GM19452 (cell line): Measurements from ENCODE around the gene ACKR4.
"Not testable (repeated sequence)": the region's sequence is repeated elsewhere in the genome, so short reads cannot be mapped to it uniquely, and the experiment has no call there.

Experiments used
- ATAC-seq: cut with Tn5 transposase; IDR thresholded peaks from one replicate; pipeline ENCODE4 v1.9.1; 2021; ENCODE audit not compliant: unreplicated experiment

Gene ACKR4

DNA sequence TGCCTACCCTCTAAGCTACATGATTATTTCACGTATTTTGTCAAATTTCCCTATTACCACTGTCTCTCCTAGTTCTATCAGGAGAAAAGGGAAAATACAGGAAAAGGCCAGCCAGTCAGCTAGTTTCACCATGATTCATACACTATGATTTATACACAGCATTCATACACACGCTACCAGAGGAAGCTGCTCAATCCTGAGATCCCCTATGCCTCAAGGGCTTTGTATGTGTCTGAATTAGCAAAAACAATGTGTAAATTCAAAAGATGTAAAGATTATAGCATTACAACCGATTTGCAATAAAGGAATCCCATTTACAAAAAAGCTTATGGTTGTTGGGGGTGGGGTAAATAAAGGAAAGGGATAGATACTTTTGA is 3.1 kb upstream of the ACKR4 start:
- ATAC-seq, result no peak

DNA sequence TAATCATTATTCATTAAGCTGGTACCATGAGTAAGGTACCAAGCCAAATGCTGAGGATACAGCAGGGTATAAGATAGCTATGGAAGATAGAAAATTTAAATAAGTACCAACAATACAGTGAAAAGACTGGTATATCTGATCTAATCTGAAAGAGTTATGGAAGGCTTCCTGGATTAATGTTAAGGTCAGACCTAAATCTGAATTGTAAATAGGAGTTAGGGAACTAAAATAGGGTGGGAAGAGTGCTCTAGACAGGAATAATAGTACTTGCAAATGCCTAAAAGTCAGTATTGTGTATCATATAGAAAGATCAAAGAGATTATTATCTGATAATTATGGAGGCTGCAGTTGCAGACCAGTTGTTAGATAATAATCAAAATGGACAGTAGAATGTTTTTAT is 2.6 kb upstream of the ACKR4 start:
- no peak for ATAC-seq

GRCh38 chr3:132595014-132595413 is 2.1 kb upstream of the ACKR4 start:
- no peak for ATAC-seq

DNA sequence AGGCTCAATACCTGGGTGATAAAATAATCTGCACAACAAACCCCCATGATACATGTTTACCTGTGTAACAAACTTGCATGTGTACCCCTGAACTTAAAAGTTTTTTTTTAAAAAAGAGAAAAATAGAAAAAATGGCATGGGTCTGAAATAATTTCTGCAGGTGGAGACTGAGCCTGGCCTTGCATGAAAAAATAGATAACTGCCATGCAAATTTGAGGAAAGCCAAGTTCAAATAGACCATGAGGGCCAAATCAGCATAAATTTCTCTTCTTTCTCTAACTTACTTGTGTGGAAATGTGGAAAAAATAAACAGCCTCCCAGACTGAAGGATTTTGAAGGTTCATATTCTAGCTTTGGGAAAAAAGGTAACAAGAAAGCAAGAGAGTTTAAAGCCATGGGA is 744 bp upstream of the ACKR4 start:
- ATAC-seq, result no peak

GRCh38 chr3:132597660-132598059 is 590 bp downstream of the ACKR4 start:
- no peak for ATAC-seq

DNA sequence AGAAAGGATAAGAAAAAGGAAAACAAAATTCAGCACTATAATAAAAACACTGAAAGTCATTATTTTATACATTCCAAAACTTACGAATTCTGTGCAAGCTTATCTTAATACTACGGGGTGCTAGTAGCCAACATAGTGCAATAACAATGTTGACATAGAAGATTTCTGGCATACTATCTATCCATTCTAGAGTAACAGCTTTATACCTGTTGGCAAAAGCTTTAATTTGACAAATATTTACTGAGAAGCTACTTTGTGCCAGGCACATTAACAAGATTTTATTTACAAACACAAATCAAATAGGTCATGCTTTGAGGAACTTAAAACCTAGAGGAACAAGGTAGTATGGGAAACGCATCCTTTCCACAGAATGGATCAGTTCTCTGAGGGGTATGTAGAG is 1.1 kb downstream of the ACKR4 start:
- ATAC-seq, result no peak

DNA sequence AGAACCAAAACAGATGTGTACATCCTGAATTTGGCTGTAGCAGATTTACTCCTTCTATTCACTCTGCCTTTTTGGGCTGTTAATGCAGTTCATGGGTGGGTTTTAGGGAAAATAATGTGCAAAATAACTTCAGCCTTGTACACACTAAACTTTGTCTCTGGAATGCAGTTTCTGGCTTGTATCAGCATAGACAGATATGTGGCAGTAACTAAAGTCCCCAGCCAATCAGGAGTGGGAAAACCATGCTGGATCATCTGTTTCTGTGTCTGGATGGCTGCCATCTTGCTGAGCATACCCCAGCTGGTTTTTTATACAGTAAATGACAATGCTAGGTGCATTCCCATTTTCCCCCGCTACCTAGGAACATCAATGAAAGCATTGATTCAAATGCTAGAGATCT is 3.5 kb downstream of the ACKR4 start:
- ATAC-seq, result not testable (repeated sequence)

DNA sequence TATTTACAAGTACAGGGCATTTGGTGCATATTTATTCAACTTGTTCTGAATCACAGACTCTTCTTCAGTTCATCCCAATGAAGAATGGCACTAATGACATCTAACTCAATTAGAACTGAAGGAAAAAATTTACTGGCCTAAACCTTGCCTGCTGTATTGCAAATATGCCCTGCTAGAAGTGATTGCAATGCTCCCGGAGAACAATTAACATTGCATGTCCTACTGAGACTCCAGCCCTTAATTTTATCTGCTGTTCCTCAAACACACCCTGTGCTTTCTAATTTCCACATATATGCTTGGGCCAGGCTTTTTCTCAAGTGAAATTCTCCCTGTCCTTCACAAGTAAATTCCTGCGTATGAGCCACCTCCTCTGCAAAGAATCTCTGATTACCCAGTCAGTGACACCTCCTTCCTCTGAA is 8.3 kb downstream of the ACKR4 start:
- no peak for ATAC-seq

- ATAC-seq, result no peak
Measured at GRCh38 chr3:132606085-132606484, 9.0 kb downstream of the ACKR4 start.

GRCh38 chr3:132606620-132607019 is 9.6 kb downstream of the ACKR4 start:
- not testable (repeated sequence) for ATAC-seq

- ATAC-seq, result not testable (repeated sequence)
Measured at GRCh38 chr3:132615301-132615700, 18.2 kb downstream of the ACKR4 start.

GRCh38 chr3:132615881-132616280 is 18.8 kb downstream of the ACKR4 start:
- ATAC-seq, result no peak

DNA sequence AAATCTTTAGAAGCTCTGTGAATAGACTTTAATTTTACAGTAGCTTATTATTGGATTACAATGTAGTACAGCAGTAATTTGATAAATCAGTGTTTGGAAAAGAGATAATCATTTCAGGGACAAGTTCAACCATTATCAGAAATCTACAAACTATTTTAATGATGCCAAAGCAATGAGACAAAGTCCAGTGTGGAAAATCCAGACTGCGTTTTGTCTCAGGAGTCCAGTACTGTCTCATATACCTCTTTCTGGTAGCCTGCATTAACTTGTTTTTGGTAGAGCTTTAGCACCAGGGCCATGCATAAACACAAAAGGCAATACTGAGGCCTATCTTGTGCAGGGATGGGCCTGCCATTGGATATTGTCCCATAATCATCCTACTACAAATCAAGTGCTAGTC is 19.7 kb downstream of the ACKR4 start:
- ATAC-seq, result no peak

DNA sequence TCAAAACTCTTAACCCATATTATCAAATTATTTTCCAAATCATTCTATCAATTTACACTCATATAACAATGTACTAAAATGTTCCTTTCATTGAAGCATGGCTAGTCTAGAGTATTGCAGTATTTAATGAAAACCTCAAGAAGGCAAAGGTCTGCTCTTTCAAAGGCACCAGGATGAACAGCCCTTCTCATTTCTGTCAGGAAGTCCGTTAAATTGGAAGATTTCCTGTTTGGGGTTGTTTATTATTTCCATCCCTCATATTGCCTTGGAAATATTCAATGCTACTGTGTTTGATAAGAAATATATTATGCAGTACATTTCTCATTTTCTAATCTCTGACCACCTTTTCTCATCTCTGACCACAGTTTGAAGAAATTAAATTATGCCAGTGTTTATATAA is 25.1 kb downstream of the ACKR4 start:
- ATAC-seq, result no peak

GRCh38 chr3:132622761-132623160 is 25.7 kb downstream of the ACKR4 start:
- ATAC-seq, result no peak

GRCh38 chr3:132623646-132624045 is 26.6 kb downstream of the ACKR4 start:
- ATAC-seq, result no peak

DNA sequence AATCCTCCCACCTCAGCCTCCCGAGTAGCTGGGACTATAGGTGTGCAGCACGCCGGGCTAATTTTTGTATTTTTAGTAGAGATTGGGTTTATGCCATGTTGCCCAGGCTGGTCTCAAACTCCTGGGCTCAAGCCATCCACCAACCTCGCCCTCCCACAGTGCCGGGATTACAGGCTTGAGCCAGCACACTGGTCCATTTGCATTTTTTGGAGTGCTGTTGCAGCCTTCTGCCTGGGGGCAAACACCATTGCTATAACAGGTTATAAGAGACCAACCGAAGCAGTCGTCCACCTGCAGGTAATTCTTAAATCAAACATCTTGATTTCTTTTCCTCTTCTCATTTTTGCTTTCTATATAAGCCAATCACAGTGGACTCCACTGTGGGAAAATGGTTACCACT is 27.7 kb downstream of the ACKR4 start:
- no peak for ATAC-seq

- ATAC-seq, result no peak
Measured at GRCh38 chr3:132625613-132626012, 28.5 kb downstream of the ACKR4 start.

GRCh38 chr3:132626955-132627354 is 29.9 kb downstream of the ACKR4 start:
- ATAC-seq, result no peak

DNA sequence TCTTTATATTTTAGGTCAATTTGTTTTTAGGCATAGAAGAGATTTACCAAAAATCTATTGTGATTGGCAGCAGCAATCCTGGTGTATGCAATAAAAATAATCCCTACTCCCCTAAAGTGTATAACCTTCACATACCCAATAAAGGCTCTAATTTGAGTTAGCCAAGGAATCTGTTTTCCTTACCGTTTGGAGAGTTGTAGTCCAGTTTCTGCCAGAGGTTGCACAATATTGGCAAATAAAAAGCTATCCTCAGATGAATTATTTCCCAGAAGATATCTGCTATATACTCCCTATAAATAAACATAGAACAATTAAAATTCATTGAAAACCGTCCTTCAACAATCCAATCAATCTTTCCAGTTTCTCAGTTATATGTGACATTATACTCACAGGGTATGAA is 31.1 kb downstream of the ACKR4 start:
- ATAC-seq, result no peak

DNA sequence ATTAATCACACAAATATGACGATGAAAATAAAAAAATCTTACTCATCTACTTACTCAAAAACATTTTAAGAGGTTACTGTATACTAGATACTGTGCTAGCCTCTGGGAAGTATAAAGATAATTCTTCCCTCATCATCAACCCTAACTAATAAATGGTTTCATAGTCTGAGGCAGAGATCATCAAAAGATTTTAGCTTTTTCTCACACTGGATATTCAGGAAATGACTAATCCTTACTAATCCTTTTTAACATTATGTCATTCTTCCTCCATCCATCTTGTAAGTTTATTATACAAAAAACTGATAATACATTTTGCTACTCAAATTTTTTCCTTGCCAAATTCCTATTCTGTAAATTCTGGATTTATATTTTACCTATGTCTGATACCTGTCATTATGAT is 32.9 kb downstream of the ACKR4 start:
- ATAC-seq, result no peak

DNA sequence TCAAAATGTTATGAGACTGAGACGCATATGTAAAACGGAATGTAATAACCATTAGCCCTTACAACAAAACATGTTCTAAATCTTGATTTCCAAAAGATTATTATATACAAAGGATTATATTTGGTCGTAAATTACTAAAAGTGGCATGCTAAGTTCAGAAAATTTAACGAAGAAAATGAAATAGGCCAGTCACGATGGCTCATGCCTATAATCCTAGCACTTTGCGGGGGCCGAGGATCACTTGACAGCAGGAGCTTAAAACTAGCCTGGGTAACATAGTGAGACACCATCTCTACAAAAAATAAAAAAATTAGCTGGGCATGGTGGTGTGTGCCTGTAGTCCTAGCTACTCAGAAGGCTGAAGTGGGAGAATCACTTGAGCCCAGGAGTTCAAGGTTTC is 33.5 kb downstream of the ACKR4 start:
- no peak for ATAC-seq

GRCh38 chr3:132635052-132635451 is 38.0 kb downstream of the ACKR4 start:
- ATAC-seq, result no peak

- ATAC-seq, result no peak
Measured at GRCh38 chr3:132637590-132637989, 40.5 kb downstream of the ACKR4 start.
